ENCODE measurements around the gene SNAPC4.

The SNAPC4 gene

GRCh38 chr9:136361047-136361753 lies 38.8 kb downstream of the SNAPC4 start:
- TF ChIP-seq GATA2 (IDR thresholded peaks at IDR 0.05; ENCODE audit: low read depth, low read length) (no peak), GATA3 (IDR thresholded peaks at IDR 0.05; ENCODE audit: low read depth, low read length) (no peak)

GRCh38 chr9:136359774-136360718 lies 39.9 kb downstream of the SNAPC4 start:
- TF ChIP-seq GATA3 (IDR thresholded peaks at IDR 0.05; ENCODE audit: low read depth, low read length) (no peak), GATA2 (IDR thresholded peaks at IDR 0.05; ENCODE audit: low read depth, low read length) (no peak)

GRCh38 chr9:136358888-136359287 lies 41.1 kb downstream of the SNAPC4 start:
- TF ChIP-seq GATA2 (IDR thresholded peaks at IDR 0.05; ENCODE audit: low read depth, low read length) (no peak), GATA3 (IDR thresholded peaks at IDR 0.05; ENCODE audit: low read depth, low read length) (no peak)

- TF ChIP-seq GATA3 (IDR thresholded peaks at IDR 0.05; ENCODE audit: low read depth, low read length) (no peak), GATA2 (IDR thresholded peaks at IDR 0.05; ENCODE audit: low read depth, low read length) (no peak)
Observed at GRCh38 chr9:136358016-136358415, 42.0 kb downstream of the SNAPC4 start.

GRCh38 chr9:136357202-136357725 lies 42.7 kb downstream of the SNAPC4 start:
- TF ChIP-seq GATA2 (IDR thresholded peaks at IDR 0.05; ENCODE audit: low read depth, low read length) = no peak
- no peak for TF ChIP-seq GATA3 (IDR thresholded peaks at IDR 0.05; ENCODE audit: low read depth, low read length)

- TF ChIP-seq GATA2 (IDR thresholded peaks at IDR 0.05; ENCODE audit: low read depth, low read length) (no peak), GATA3 (IDR thresholded peaks at IDR 0.05; ENCODE audit: low read depth, low read length) (no peak)
Observed at GRCh38 chr9:136355616-136356557, 44.1 kb downstream of the SNAPC4 start.

GRCh38 chr9:136354592-136355085 lies 45.3 kb downstream of the SNAPC4 start:
- TF ChIP-seq GATA2 (IDR thresholded peaks at IDR 0.05; ENCODE audit: low read depth, low read length) (no peak), GATA3 (IDR thresholded peaks at IDR 0.05; ENCODE audit: low read depth, low read length) (no peak)

- no peak for TF ChIP-seq GATA2 (IDR thresholded peaks at IDR 0.05; ENCODE audit: low read depth, low read length)
- no peak for TF ChIP-seq GATA3 (IDR thresholded peaks at IDR 0.05; ENCODE audit: low read depth, low read length)
Observed at GRCh38 chr9:136353757-136354488, 46.0 kb downstream of the SNAPC4 start.

- TF ChIP-seq GATA2 (IDR thresholded peaks at IDR 0.05; ENCODE audit: low read depth, low read length) (no peak), GATA3 (IDR thresholded peaks at IDR 0.05; ENCODE audit: low read depth, low read length) (no peak)
Observed at GRCh38 chr9:136353088-136353487, 46.9 kb downstream of the SNAPC4 start.

GRCh38 chr9:136352682-136353081 lies 47.3 kb downstream of the SNAPC4 start:
- no peak for TF ChIP-seq GATA2 (IDR thresholded peaks at IDR 0.05; ENCODE audit: low read depth, low read length)
- TF ChIP-seq GATA3 (IDR thresholded peaks at IDR 0.05; ENCODE audit: low read depth, low read length) = no peak

GRCh38 chr9:136351252-136351800 lies 48.6 kb downstream of the SNAPC4 start:
- TF ChIP-seq GATA3 (IDR thresholded peaks at IDR 0.05; ENCODE audit: low read depth, low read length) (no peak), GATA2 (IDR thresholded peaks at IDR 0.05; ENCODE audit: low read depth, low read length) (no peak)
